ENCODE results near the gene ASIC3.

The ASIC3 gene

GRCh38 chr7:151056666-151057505, 8.6 kb downstream of the ASIC3 start:
- H3K4me1 ChIP-seq (ENCODE audit: control insufficient read depth, insufficient read depth, low read length, poor library complexity, severe bottlenecking), result peaks cover 29% of the 10 kb centered on the region
- no peaks in the 10 kb centered on the region for H3K36me3 ChIP-seq (ENCODE audit: control insufficient read depth, insufficient read depth, low read length)
- no peaks in the 10 kb centered on the region for H3K27me3 ChIP-seq (replicated peaks; ENCODE audit: control insufficient read depth, insufficient read depth, low read length, poor library complexity, severe bottlenecking)
- DNase-seq, result no peak
- no peak overlapping the region for H3K27ac ChIP-seq (ENCODE audit: insufficient read depth, low read length, poor library complexity, severe bottlenecking)
- no peaks in the 10 kb centered on the region for H3K9me3 ChIP-seq (ENCODE audit: control insufficient read depth, low read length)
- peak overlapping the region; percentile 66 for H3K4me3 ChIP-seq (ENCODE audit: insufficient read depth, low read depth, low read length, poor library complexity, severe bottlenecking)

GRCh38 chr7:151057506-151057988, 9.2 kb downstream of the ASIC3 start, which contains the start of gene CDK5:
TSS of gene CDK5 (minus strand) at chr7:151057897. CDS start at chr7:151057848, 49 bp downstream.
- H3K4me1 ChIP-seq (ENCODE audit: control insufficient read depth, insufficient read depth, low read length, poor library complexity, severe bottlenecking), result peaks cover 29% of the 10 kb centered on the region
- peak within 1 kb of the TSS; percentile 66 for H3K4me3 ChIP-seq (ENCODE audit: insufficient read depth, low read depth, low read length, poor library complexity, severe bottlenecking)
- H3K36me3 ChIP-seq (ENCODE audit: control insufficient read depth, insufficient read depth, low read length), result peaks cover 2% of the 10 kb centered on the region
- DNase-seq, result no peak
- peak within 1 kb of the TSS; percentile 77 for H3K27ac ChIP-seq (ENCODE audit: insufficient read depth, low read length, poor library complexity, severe bottlenecking)
- H3K27me3 ChIP-seq (replicated peaks; ENCODE audit: control insufficient read depth, insufficient read depth, low read length, poor library complexity, severe bottlenecking), result no peaks in the 10 kb centered on the region
- no peaks in the 10 kb centered on the region for H3K9me3 ChIP-seq (ENCODE audit: control insufficient read depth, low read length)

GRCh38 chr7:151057989-151058780, 9.9 kb downstream of the ASIC3 start:
- Histone ChIP-seq H3K4me1 (ENCODE audit: control insufficient read depth, insufficient read depth, low read length, poor library complexity, severe bottlenecking) (peaks cover 29% of the 10 kb centered on the region), H3K9me3 (ENCODE audit: control insufficient read depth, low read length) (no peaks in the 10 kb centered on the region), H3K27ac (ENCODE audit: insufficient read depth, low read length, poor library complexity, severe bottlenecking) (peak overlapping the region; percentile 77), H3K4me3 (ENCODE audit: insufficient read depth, low read depth, low read length, poor library complexity, severe bottlenecking) (peak overlapping the region; percentile 66), H3K27me3 (replicated peaks; ENCODE audit: control insufficient read depth, insufficient read depth, low read length, poor library complexity, severe bottlenecking) (no peaks in the 10 kb centered on the region), H3K36me3 (ENCODE audit: control insufficient read depth, insufficient read depth, low read length) (peaks cover 3% of the 10 kb centered on the region)
- peak; percentile 92 to 97 (median 97) for DNase-seq

- peak overlapping the region; percentile 66 for H3K4me3 ChIP-seq (ENCODE audit: insufficient read depth, low read depth, low read length, poor library complexity, severe bottlenecking)
- no peaks in the 10 kb centered on the region for H3K27me3 ChIP-seq (replicated peaks; ENCODE audit: control insufficient read depth, insufficient read depth, low read length, poor library complexity, severe bottlenecking)
- peak overlapping the region; percentile 77 for H3K27ac ChIP-seq (ENCODE audit: insufficient read depth, low read length, poor library complexity, severe bottlenecking)
- no peak for DNase-seq
- peaks cover 5% of the 10 kb centered on the region for H3K36me3 ChIP-seq (ENCODE audit: control insufficient read depth, insufficient read depth, low read length)
- peaks cover 29% of the 10 kb centered on the region for H3K4me1 ChIP-seq (ENCODE audit: control insufficient read depth, insufficient read depth, low read length, poor library complexity, severe bottlenecking)
- H3K9me3 ChIP-seq (ENCODE audit: control insufficient read depth, low read length), result no peaks in the 10 kb centered on the region
Observed at GRCh38 chr7:151058781-151059366, 10.5 kb downstream of the ASIC3 start.

- Histone ChIP-seq H3K27me3 (replicated peaks; ENCODE audit: control insufficient read depth, insufficient read depth, low read length, poor library complexity, severe bottlenecking) (no peaks in the 10 kb centered on the region), H3K4me3 (ENCODE audit: insufficient read depth, low read depth, low read length, poor library complexity, severe bottlenecking) (peak within 1 kb of the TSS; percentile 66)
- DNase-seq, result peak; percentile 32 to 56 (median 53)
Observed at GRCh38 chr7:151059367-151060112, 11.2 kb downstream of the ASIC3 start, which contains the start of gene SLC4A2. TSS of gene SLC4A2 (plus strand) at chr7:151059589. CDS start at chr7:151061988, 2,399 bp downstream.

GRCh38 chr7:151060113-151060415, 11.7 kb downstream of the ASIC3 start:
- Histone ChIP-seq H3K27me3 (replicated peaks; ENCODE audit: control insufficient read depth, insufficient read depth, low read length, poor library complexity, severe bottlenecking) (no peaks in the 10 kb centered on the region), H3K36me3 (ENCODE audit: control insufficient read depth, insufficient read depth, low read length) (peaks cover 16% of the 10 kb centered on the region), H3K4me1 (ENCODE audit: control insufficient read depth, insufficient read depth, low read length, poor library complexity, severe bottlenecking) (peaks cover 29% of the 10 kb centered on the region), H3K4me3 (ENCODE audit: insufficient read depth, low read depth, low read length, poor library complexity, severe bottlenecking) (peak overlapping the region; percentile 66), H3K9me3 (ENCODE audit: control insufficient read depth, low read length) (no peaks in the 10 kb centered on the region), H3K27ac (ENCODE audit: insufficient read depth, low read length, poor library complexity, severe bottlenecking) (peak overlapping the region; percentile 77)
- no peak for DNase-seq

More at GRCh38 chr7:151059367-151060112, 11.2 kb downstream of the ASIC3 start, which contains the start of gene SLC4A2:
- H3K4me1 ChIP-seq (ENCODE audit: control insufficient read depth, insufficient read depth, low read length, poor library complexity, severe bottlenecking), result peaks cover 29% of the 10 kb centered on the region
- peak within 1 kb of the TSS; percentile 77 for H3K27ac ChIP-seq (ENCODE audit: insufficient read depth, low read length, poor library complexity, severe bottlenecking)
- peaks cover 10% of the 10 kb centered on the region for H3K36me3 ChIP-seq (ENCODE audit: control insufficient read depth, insufficient read depth, low read length)
- H3K9me3 ChIP-seq (ENCODE audit: control insufficient read depth, low read length), result no peaks in the 10 kb centered on the region

- Histone ChIP-seq H3K4me1 (ENCODE audit: control insufficient read depth, insufficient read depth, low read length, poor library complexity, severe bottlenecking) (peaks cover 29% of the 10 kb centered on the region), H3K36me3 (ENCODE audit: control insufficient read depth, insufficient read depth, low read length) (peaks cover 19% of the 10 kb centered on the region), H3K9me3 (ENCODE audit: control insufficient read depth, low read length) (no peaks in the 10 kb centered on the region), H3K27ac (ENCODE audit: insufficient read depth, low read length, poor library complexity, severe bottlenecking) (peak overlapping the region; percentile 19), H3K4me3 (ENCODE audit: insufficient read depth, low read depth, low read length, poor library complexity, severe bottlenecking) (peak overlapping the region; percentile 66), H3K27me3 (replicated peaks; ENCODE audit: control insufficient read depth, insufficient read depth, low read length, poor library complexity, severe bottlenecking) (no peaks in the 10 kb centered on the region)
- no peak for DNase-seq
Observed at GRCh38 chr7:151060416-151061212, 12.3 kb downstream of the ASIC3 start.

- DNase-seq, result no peak
- Histone ChIP-seq H3K27me3 (replicated peaks; ENCODE audit: control insufficient read depth, insufficient read depth, low read length, poor library complexity, severe bottlenecking) (no peaks in the 10 kb centered on the region), H3K9me3 (ENCODE audit: control insufficient read depth, low read length) (no peaks in the 10 kb centered on the region), H3K4me3 (ENCODE audit: insufficient read depth, low read depth, low read length, poor library complexity, severe bottlenecking) (no peak overlapping the region), H3K4me1 (ENCODE audit: control insufficient read depth, insufficient read depth, low read length, poor library complexity, severe bottlenecking) (peaks cover 29% of the 10 kb centered on the region), H3K27ac (ENCODE audit: insufficient read depth, low read length, poor library complexity, severe bottlenecking) (no peak overlapping the region), H3K36me3 (ENCODE audit: control insufficient read depth, insufficient read depth, low read length) (peaks cover 22% of the 10 kb centered on the region)
Observed at GRCh38 chr7:151061213-151062110, 13.1 kb downstream of the ASIC3 start.

Measured in effector memory CD4-positive, alpha-beta T cell (primary cell).